HG03575 (cell line): ENCODE results near the gene FBXW12.

ENCODE experiments used
- ATAC-seq: cut with Tn5 transposase; IDR thresholded peaks from one replicate; pipeline ENCODE4 v1.9.1; 2021; ENCODE audit not compliant: unreplicated experiment, insufficient number of reproducible peaks, low FRiP score; ENCODE audit errors: extremely low read depth

The FBXW12 gene

GRCh38 chr3:48405971-48406370, 34.0 kb downstream of the FBXW12 start:
- ATAC-seq: no peak

- ATAC-seq: no peak
These were observed 34.7 kb downstream of the FBXW12 start for GRCh38 chr3:48406443-48407431.

DNA sequence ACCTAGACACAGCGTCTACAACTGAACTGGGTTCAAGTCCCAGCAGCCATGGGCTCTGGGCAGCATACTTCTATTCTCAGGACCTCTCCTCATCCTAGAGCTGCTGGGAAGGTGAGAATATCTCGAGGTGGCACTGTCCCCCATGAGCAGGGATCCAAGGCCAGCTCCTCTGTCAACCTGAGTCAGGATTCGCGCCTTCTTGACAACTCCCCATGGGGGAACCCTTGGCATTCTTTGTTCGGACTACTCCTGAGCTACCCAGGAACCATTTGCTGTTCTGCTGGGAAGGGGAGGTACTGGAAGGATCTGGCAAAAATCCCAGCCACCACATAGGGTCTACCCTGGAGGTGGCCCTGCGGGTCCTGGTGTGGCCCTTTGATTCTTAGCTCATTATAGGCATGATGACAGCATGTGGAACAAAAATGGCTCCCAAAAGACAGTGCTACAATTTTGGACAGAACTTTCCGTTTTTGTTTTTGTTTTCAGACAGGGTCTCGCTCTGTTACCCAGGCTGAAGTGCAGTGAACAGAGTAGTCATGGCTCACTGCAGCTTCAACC, 35.6 kb downstream of the FBXW12 start:
- ATAC-seq: no peak

DNA sequence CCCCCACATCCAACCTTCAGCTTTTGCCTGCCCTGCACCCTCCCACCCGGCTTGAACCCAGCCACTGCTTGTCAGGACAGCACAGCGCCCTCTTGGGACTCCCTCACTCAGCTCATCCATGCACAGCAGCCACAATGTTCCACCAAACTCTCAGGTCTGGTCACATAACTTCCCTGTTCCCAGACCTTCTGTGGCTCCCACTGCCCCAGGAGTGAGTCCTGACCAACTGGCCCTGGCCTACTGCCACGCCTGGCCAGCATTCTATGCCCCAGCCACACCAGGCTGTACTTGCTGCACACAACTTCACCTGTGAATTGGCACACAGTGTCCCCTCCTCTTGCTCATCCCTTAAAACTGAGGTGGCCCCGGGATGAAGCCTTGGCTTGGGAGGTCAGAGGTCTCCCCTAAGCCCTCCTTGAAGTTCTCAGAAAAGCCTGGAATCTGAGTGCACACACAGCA, 36.8 kb downstream of the FBXW12 start:
- no peak for ATAC-seq

DNA sequence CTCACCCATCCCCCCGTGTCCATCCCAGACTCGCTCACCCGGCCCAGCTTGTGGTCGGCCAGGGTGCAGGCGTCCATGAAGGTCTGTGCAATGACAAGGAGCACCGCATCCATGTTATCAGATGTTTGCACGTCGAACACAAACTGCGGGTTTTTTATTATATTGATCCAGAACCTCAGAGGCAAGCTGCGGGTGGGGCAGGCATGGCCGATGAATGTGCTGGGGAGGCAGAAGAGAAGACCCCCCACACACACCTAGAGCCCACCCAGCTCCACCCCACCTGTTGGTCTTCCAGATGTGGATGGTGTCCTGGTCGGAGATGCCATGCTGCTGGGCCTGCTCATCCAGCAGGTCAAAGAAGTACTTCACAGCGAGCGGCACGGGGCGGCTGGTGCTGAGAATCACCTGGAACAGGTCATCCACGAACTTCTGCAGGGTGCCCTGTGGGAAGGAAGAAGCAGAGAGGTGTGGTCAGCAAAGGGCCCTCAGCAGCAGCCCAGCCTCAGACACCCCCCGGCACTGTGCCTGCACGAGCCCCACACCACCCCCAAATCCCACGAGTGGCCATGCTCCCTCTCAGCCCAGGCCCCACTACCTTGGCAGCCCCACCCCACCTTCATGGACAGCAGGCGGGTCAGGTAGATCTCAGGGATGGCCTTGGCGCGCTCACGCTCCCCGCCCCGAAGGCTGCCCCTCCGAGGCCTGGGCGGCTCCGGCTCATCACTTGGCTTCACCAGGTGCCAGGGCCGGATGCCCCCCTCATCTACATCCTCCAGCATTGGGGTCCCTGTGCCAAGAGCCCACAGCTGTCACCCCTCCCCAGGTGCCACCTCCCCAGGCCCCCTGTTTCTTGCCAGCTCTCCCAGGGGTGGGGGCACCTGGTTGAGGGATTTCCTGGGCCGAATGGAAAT, 37.5 kb downstream of the FBXW12 start:
- no peak for ATAC-seq

GRCh38 chr3:48410205-48411040, 38.4 kb downstream of the FBXW12 start:
- ATAC-seq: no peak

- ATAC-seq: no peak
These were observed 39.1 kb downstream of the FBXW12 start for GRCh38 chr3:48411041-48411588.

- ATAC-seq: no peak
These were observed 39.8 kb downstream of the FBXW12 start for GRCh38 chr3:48411606-48412374.

GRCh38 chr3:48412375-48413001, 40.5 kb downstream of the FBXW12 start:
- ATAC-seq: no peak

DNA sequence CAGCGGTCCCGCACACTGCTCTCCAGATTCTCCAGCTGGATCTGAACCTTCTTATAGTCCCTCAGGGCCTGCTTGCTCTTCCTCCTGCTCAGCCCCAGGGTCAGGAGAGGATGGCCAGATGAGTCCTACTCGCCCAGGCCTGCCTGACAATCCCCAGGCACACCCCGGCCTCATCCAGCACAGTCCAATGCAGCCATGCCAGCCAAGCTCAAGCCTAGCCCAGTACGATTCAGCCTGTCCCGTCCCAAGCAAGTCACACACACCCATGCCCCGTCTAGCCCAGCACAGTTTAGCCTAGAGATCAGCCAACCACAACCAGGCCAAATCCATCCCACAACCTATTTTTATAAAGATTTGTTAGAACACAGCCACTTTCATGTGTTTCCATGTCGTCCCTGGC, 41.1 kb downstream of the FBXW12 start:
- no peak for ATAC-seq

DNA sequence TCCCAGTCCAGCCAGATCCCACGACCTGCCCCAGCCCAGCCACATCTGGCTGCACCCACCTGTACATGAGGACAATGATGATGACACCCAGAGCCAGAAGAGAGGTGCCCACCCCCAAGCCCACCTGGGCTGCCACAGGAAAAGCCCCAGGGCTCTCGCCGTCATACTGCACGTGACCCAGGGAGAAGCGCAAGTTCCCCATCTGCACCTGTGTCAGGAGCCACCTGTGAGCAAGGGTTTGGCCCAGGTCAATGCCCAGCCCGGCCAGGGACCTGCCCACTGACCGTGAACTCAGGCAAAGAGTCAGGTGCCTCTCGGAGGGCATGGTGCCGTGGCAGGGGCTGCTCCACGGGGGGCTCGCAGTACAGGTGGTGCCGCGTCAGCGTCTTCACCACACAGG, 41.6 kb downstream of the FBXW12 start:
- no peak for ATAC-seq

- ATAC-seq: no peak
These were observed 42.6 kb downstream of the FBXW12 start for GRCh38 chr3:48414376-48415250.

DNA sequence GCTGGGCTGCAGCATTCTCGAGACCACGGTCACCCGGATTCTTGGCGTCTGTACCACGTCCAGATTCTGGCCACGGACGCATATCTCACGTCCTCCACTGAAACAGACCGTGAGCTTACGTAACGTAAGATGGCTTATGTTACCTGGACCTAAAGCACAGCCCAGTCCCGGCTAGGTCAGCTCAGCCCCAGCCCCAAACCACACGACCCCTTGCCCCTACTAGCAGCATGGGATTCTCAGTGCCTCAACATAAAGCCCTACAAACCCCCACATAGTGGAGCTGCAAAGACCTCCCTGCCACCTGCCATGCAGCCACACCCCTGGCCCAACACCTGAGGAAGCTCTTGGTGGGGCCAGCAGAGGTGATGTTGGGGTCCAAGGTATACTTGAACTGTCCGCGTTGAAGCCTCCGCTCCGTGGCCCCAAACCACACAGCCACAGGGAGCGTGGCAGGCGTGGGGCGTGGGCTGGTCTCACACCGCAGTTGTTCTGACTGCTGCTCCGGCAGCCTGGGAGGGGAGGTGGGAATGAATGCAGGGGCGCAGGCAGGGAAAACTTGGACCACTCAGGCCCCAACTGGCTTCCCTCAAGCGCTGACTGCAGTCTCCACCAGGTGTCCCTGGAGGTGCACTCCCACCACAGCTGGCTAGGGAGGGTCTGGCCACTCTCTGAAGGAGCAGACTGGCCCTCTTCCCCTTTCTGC, 43.4 kb downstream of the FBXW12 start:
- no peak for ATAC-seq

DNA sequence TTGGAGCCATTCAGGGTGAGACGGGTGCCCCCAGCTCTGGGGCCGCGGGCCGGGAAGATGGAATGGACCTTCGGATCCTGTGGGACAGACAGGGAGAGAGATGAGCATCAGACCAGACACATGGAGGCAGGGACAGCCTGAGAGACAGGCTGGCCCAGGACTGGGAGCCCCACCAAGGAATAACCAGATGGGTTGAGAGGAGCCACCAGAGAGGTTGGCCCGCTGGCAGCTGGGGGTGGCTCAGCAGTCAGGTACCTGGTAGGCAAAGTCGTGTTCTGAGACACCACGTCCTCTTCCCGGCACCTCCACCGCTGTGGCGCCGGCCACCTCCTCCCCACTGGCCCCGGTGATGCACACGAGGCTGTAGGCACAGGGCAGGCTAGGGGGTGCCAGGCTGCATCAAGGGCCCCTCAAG, 44.1 kb downstream of the FBXW12 start:
- ATAC-seq: no peak

GRCh38 chr3:48416546-48416945, 44.5 kb downstream of the FBXW12 start:
- no peak for ATAC-seq
